ENCODE measurements around the gene NPAS3.

NPAS3 gene

GRCh38 chr14:33016613-33017012 is 77.9 kb downstream of the NPAS3 start:
- DNase-seq, result no peak

- DNase-seq, result no peak
Observed at GRCh38 chr14:33017016-33017415, 78.3 kb downstream of the NPAS3 start.

GRCh38 chr14:33019346-33019745 is 80.7 kb downstream of the NPAS3 start:
- peak in 2 of 3 experiments; percentile 72 to 95 for DNase-seq

GRCh38 chr14:33026850-33027430 is 88.3 kb downstream of the NPAS3 start:
- no peak for DNase-seq

GRCh38 chr14:33029511-33029910 is 90.8 kb downstream of the NPAS3 start:
- no peak for DNase-seq

GRCh38 chr14:33030386-33030785 is 91.7 kb downstream of the NPAS3 start:
- DNase-seq, result peak in 1 of 3 experiments; percentile 72

- no peak for DNase-seq
Observed at GRCh38 chr14:33035416-33036194, 96.9 kb downstream of the NPAS3 start.

GRCh38 chr14:33039311-33039710 is 100.6 kb downstream of the NPAS3 start:
- DNase-seq, result no peak

- DNase-seq, result no peak
Observed at GRCh38 chr14:33040372-33041140, 101.9 kb downstream of the NPAS3 start.

GRCh38 chr14:33042591-33042990 is 103.9 kb downstream of the NPAS3 start:
- no peak for DNase-seq

- DNase-seq, result no peak
Observed at GRCh38 chr14:33045760-33046159, 107.1 kb downstream of the NPAS3 start.

- peak; percentile 57 to 98 (median 81) for DNase-seq
Observed at GRCh38 chr14:33052943-33053342, 114.3 kb downstream of the NPAS3 start.

- DNase-seq, result peak in 1 of 3 experiments; percentile 14
Observed at GRCh38 chr14:33056213-33056612, 117.5 kb downstream of the NPAS3 start.

GRCh38 chr14:33057585-33057984 is 118.9 kb downstream of the NPAS3 start:
- DNase-seq, result peak in 2 of 3 experiments; percentile 43 to 93

- DNase-seq, result peak in 1 of 3 experiments; percentile 49
Observed at GRCh38 chr14:33061667-33062325, 123.1 kb downstream of the NPAS3 start.

GRCh38 chr14:33062476-33062875 is 123.8 kb downstream of the NPAS3 start:
- peak; percentile 30 to 74 (median 39) for DNase-seq

GRCh38 chr14:33062881-33063280 is 124.2 kb downstream of the NPAS3 start:
- DNase-seq, result no peak

GRCh38 chr14:33063521-33063920 is 124.8 kb downstream of the NPAS3 start:
- no peak for DNase-seq

GRCh38 chr14:33065634-33066033 is 127.0 kb downstream of the NPAS3 start:
- no peak for DNase-seq

- no peak for DNase-seq
Observed at GRCh38 chr14:33068040-33068439, 129.4 kb downstream of the NPAS3 start.

- DNase-seq, result no peak
Observed at GRCh38 chr14:33068626-33069025, 129.9 kb downstream of the NPAS3 start.

GRCh38 chr14:33070475-33070874 is 131.8 kb downstream of the NPAS3 start:
- no peak for DNase-seq

- no peak for DNase-seq
Observed at GRCh38 chr14:33073023-33073422, 134.3 kb downstream of the NPAS3 start.
